K562 (cell line): ENCODE measurements around the gene DPEP2NB. TPM values are rescaled to one million over a fixed set of nuclear protein-coding genes. Genes with fewer than 3 reads are reported as not detected.
A peak's percentile ranks its signal among the peaks of the same experiment; 100 is the strongest.

Experiments used
- ATAC-seq: fragments of 200-7000 bp; cut with Tn5 transposase; 3 replicates; pipeline ENCODE4 v1.9.1; 2020; ENCODE audit warnings: moderate library complexity
- BruUV-seq: library from RNA; stranded (reverse); fragments of 400-500 nt; replicated peaks from 2 replicates; lab custom pipeline; 2021; lab: Mats Ljungman, UMichigan
- CTCF ChIA-PET: fragments of 300-600 bp; formaldehyde crosslinking; extraction: SDS; loops from one replicate; lab custom pipeline; 2021; ENCODE audit warnings: low intra/inter-chr PET ratio; lab: Yijun Ruan, JAX
- POLR2A ChIA-PET: fragments of 300-600, 350-650 bp; sonication (Branson Sonifier 250); formaldehyde crosslinking; extraction: SDS; loops from one replicate; lab custom pipeline; 2021; ENCODE audit warnings: antibody characterized with exemption, inconsistent platforms; lab: Yijun Ruan, JAX
- DNase-seq, 4 experiments: peaks; one replicate each; pipeline versions ENCODE4 v3.0.0 to v3.0.0-alpha.2; 2011 to 2018; ENCODE audit warnings: low spot score in 3 of 4, mixed read lengths in 3 of 4; ENCODE audit errors: extremely low read depth in 1 of 4
- FAIRE-seq: peaks from 2 replicates; lab custom pipeline; 2011; peaks lifted over from hg19 to GRCh38; lab: Jason Lieb, UNC
- H2AFZ ChIP-seq: 2 replicates; pipeline ENCODE4 v1.6.0; 2011; ENCODE audit warnings: low read depth, low read length, control low read depth, inconsistent platforms
- H3K27ac ChIP-seq: fragments of 200-600 bp; 3 replicates; pipeline ENCODE4 v1.8.0; 2011; ENCODE audit warnings: low read depth, mild to moderate bottlenecking, control low read depth, inconsistent platforms, low read length, moderate library complexity, mixed read lengths; ENCODE audit errors: extremely low read depth
- H3K27me3 ChIP-seq, 2 experiments: fragments of 300-600 bp in 1 of 2; 2 replicates in 1 of 2; 3 replicates in 1 of 2; pipeline versions ENCODE4 v1.6.0 to v1.8.0; 2011; ENCODE audit warnings: inconsistent platforms in 2 of 2, low read length in 2 of 2, mild to moderate bottlenecking in 1 of 2, mixed read lengths in 1 of 2, moderate library complexity in 1 of 2; ENCODE audit not compliant: control insufficient read depth in 2 of 2, insufficient read depth in 2 of 2
- H3K36me3 ChIP-seq: fragments of 300-600 bp; 3 replicates; pipeline ENCODE4 v1.8.0; 2011; ENCODE audit warnings: mild to moderate bottlenecking, low read length, inconsistent platforms; ENCODE audit not compliant: control insufficient read depth, insufficient read depth
- H3K4me1 ChIP-seq, 2 experiments: fragments of 200-600 bp in 1 of 2; replicated peaks in 1 of 2; 2 replicates in 1 of 2; 3 replicates in 1 of 2; pipeline versions ENCODE4 v1.5.1 to v1.8.0; 2011; ENCODE audit warnings: inconsistent platforms in 2 of 2, low read length in 2 of 2, mild to moderate bottlenecking in 1 of 2, mixed read lengths in 1 of 2, moderate library complexity in 1 of 2; ENCODE audit not compliant: control insufficient read depth in 2 of 2, insufficient read depth in 2 of 2
- H3K4me2 ChIP-seq: 2 replicates; pipeline ENCODE4 v1.6.1; 2011; ENCODE audit warnings: low read length, control low read depth, inconsistent platforms, mixed read lengths; ENCODE audit not compliant: insufficient read depth
- H3K4me3 ChIP-seq: fragments of 200-600 bp; sonication (generic), shearing (Covaris generic); 2 replicates; pipeline ENCODE4 v1.5.1; 2016; ENCODE audit warnings: control low read depth, inconsistent platforms
- H3K79me2 ChIP-seq: fragments of 200-600 bp; 3 replicates; pipeline ENCODE4 v1.8.0; 2011; ENCODE audit warnings: low read length, inconsistent platforms; ENCODE audit not compliant: control insufficient read depth, insufficient read depth
- H3K9ac ChIP-seq, 2 experiments: 2 replicates each; pipeline versions ENCODE4 v1.6.0 to v1.6.1; 2011; ENCODE audit warnings: low read depth in 2 of 2, low read length in 2 of 2, control low read depth in 1 of 2, inconsistent platforms in 1 of 2, mild to moderate bottlenecking in 1 of 2, mixed read lengths in 1 of 2; ENCODE audit not compliant: insufficient read depth in 1 of 2
- H3K9me1 ChIP-seq: one replicate; pipeline ENCODE4 v1.6.0; 2011; ENCODE audit warnings: inconsistent platforms, mild to moderate bottlenecking, low read length, moderate library complexity; ENCODE audit not compliant: control insufficient read depth, insufficient read depth
- H3K9me3 ChIP-seq: replicated peaks from 2 replicates; pipeline ENCODE4 v1.5.1; 2011; ENCODE audit warnings: low read depth, low read length, inconsistent platforms; ENCODE audit not compliant: control insufficient read depth, insufficient read depth
- H4K20me1 ChIP-seq: replicated peaks from 2 replicates; pipeline ENCODE4 v1.6.1; 2011; ENCODE audit warnings: low read length, inconsistent platforms, mixed read lengths; ENCODE audit not compliant: control insufficient read depth, insufficient read depth
- ADNP ChIP-seq: fragments of 200-800 bp; sonication (Bioruptor generic); IDR thresholded peaks from 2 replicates; pipeline ENCODE4 v1.6.1; 2016; ENCODE audit warnings: missing genetic modification characterization, missing compliant biosample characterization
- NR3C1 ChIP-seq: sonication (generic); formaldehyde crosslinking; IDR thresholded peaks from 2 replicates; pipeline ENCODE4 v1.8.1; 2022; ENCODE audit warnings: missing genetic modification reagents
- YY1 ChIP-seq, 3 experiments: IDR thresholded peaks; 2 replicates each; pipeline ENCODE4 v1.6.1; 2011; ENCODE audit warnings: low read length in 2 of 3, mild to moderate bottlenecking in 2 of 3, moderate library complexity in 2 of 3, borderline replicate concordance in 1 of 3, control low read depth in 1 of 3, low read depth in 1 of 3; ENCODE audit not compliant: insufficient read depth in 3 of 3, insufficient replicate concordance in 2 of 3, control insufficient read depth in 1 of 3, insufficient read length in 1 of 3; ENCODE audit errors: extremely low read depth in 1 of 3
- WGBS: fragments of 100-300 bp; shearing (Covaris generic); methylation state at CpG from one replicate; pipeline ENCODE4 v1.1.6; 2016; ENCODE audit warnings: low coverage, mixed read lengths; ENCODE audit not compliant: insufficient coverage; ENCODE audit errors: missing lambda C conversion rate; 5-methylcytosine and 5-hydroxymethylcytosine counted together
- in situ Hi-C: fragments of 300-500 bp; cut with MboI; formaldehyde crosslinking; loops from 4 replicates; pipeline ENCODE4 v1.15.0; 2018; ENCODE audit warnings: inconsistent platforms, mixed read lengths
- intact Hi-C: fragments of 100-400 bp; cut with micrococcal nuclease; formaldehyde crosslinking; loops from 2 replicates; pipeline ENCODE4 v1.14.2; 2022
- polyA plus RNA-seq, 8 experiments: library from polyadenylated mRNA; depleted of rRNA in 4 of 8; stranded (reverse) in 5 of 8; unstranded in 3 of 8; fragments of >200 nt; fragmentation: Nextera tagmentation in 2 of 8; fragmentation: Illumina TruSeq in 1 of 8; extraction: Ambion mirVana in 2 of 8; extraction: Trizol in 1 of 8; gene quantifications; 2 replicates each; pipeline versions ENCODE4 v1.2.1 to v1.2.3, GENCODE V29; 2011 to 2014; ENCODE audit warnings: inconsistent platforms in 1 of 8, missing spikeins in 1 of 8
- total RNA-seq, 7 experiments: library from RNA; depleted of rRNA in 6 of 7; stranded (reverse); fragments of >200 nt in 6 of 7; fragmentation: Illumina TruSeq in 2 of 7; extraction: Trizol in 2 of 7; gene quantifications; 2 replicates each; pipeline versions ENCODE4 v1.2.1 to v1.2.3, GENCODE V29; 2011 to 2021; ENCODE audit warnings: low replicate concordance in 1 of 7

DPEP2NB gene
- total and polyA plus RNA-seq, 9 of the 15 experiments (the other 6 are each of a cell fraction or from before 2014, with no cell fraction given), result not detected

DNA sequence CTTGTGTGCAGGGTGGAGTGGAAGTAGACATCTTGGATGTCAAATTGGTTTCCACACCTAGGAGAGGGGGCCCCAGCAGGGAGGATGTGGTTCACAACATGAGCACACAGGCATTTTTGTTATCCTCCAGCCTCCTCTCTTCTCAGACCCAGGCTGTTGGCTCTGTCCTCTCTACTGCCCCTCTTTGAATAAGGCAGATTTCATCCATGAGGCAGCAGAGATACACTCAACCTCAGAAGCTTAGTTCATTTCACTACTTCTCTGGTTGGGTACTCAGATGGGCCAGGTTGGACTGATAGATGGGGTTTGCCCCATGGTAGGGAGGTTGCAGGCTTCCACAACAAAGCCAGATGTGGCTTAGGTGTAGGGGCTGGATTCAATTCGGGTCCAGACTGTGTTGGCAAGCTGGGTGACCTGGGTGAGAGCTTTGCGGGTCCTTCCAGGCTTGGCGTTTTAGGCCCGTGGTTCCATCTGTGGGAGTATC, 47.2 kb upstream of the DPEP2NB start:
- no peak for TF ChIP-seq YY1 (IDR thresholded peaks at IDR 0.05; ENCODE audit: borderline replicate concordance in 1 of 3, control insufficient read depth in 1 of 3, extremely low read depth in 1 of 3, insufficient read depth in 3 of 3, insufficient read length in 1 of 3, insufficient replicate concordance in 2 of 3, low read depth in 1 of 3, low read length in 2 of 3)
- Histone ChIP-seq H3K4me1 (peaks cover 5 to 10% of the 10 kb centered on the region in 2 experiments; a peak in 4 of 5 replicates), H3K9me1 (no peaks in the 10 kb centered on the region), H3K36me3 (peaks cover 62% of the 10 kb centered on the region; the same call in 2 of the 3 replicates), H3K27ac (no peak overlapping the region), H3K4me3 (no peak overlapping the region), H3K4me2 (no peak overlapping the region), H3K9me3 (no peaks in the 10 kb centered on the region), H4K20me1 (no peaks in the 10 kb centered on the region; the same call in 1 of the 2 replicates), H2AFZ (no peak overlapping the region), H3K79me2 (no peaks in the 10 kb centered on the region), H3K9ac (no peak overlapping the region), H3K27me3 (no peaks in the 10 kb centered on the region)
- WGBS, result 86% methylated on average over 3 of the region's 4 CpGs
- in situ Hi-C loops, result no loop called here
- FAIRE-seq (no peak), ATAC-seq (no peak), DNase-seq (no peak)
- no TSS peak for BruUV-seq
- intact Hi-C loops, result no loop called here
- ChIA-PET POLR2A (interaction anchor here (1.2 kb wide), 1 partner anchor 28 kb away, joined by 4 read pairs; no protein-coding TSS in a partner anchor), CTCF (no interaction called here)

DNA sequence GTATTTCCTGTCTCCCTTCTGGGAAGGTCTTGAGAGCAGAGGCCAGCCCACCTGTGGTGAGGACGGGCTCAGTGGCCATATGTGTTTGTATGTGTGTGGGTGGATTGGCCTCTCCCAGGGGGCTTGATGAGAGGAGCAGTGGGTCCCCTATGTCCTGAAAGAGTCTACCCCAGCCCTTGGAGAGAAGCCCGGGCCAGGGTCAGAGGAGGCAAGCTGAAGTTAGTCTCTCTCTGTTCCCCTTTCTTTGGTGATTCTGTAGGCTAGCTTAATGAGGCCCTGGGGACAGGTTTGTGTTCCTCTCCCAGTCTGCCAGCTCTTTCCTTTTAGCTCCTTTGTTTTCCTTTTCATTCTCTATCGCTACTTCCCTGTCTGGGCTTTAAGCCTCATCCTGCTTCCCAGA, 45.7 kb upstream of the DPEP2NB start:
- no peak for ATAC-seq
- 0 out of 4 replicates have a peak overlapping the region, but pooled peaks of 1 of the 2 experiments have one; percentile 1 for H3K9ac ChIP-seq
- no peak overlapping the region for H3K27ac ChIP-seq
- H3K9me1 ChIP-seq, result no peaks in the 10 kb centered on the region
- no peak overlapping the region for H3K4me2 ChIP-seq
- POLR2A ChIA-PET, result no interaction called here
- DNase-seq, result no peak
- H2AFZ ChIP-seq, result no peak overlapping the region
- H3K4me3 ChIP-seq, result no peak overlapping the region
- H3K79me2 ChIP-seq, result no peaks in the 10 kb centered on the region
- no peak for FAIRE-seq
- intact Hi-C loops, result no loop called here
- 83% methylated on average over 3 of the region's 3 CpGs for WGBS
- no peaks in the 10 kb centered on the region for H3K27me3 ChIP-seq
- no peaks in the 10 kb centered on the region; the same call in 1 of the 2 replicates for H4K20me1 ChIP-seq
- in situ Hi-C loops, result no loop called here
- TF ChIP-seq NR3C1 (CRISPR knock-in tag) (no peak), ADNP (tag) (no peak)
- H3K4me1 ChIP-seq, result peaks cover 5 to 10% of the 10 kb centered on the region in 2 experiments; a peak in 4 of 5 replicates
- H3K36me3 ChIP-seq, result peaks cover 58% of the 10 kb centered on the region; the same call in 2 of the 3 replicates
- no TSS peak for BruUV-seq
- no peaks in the 10 kb centered on the region for H3K9me3 ChIP-seq
- CTCF ChIA-PET, result no interaction called here
